ENCODE data around the gene ANKRD39.

GRCh38 chr2:96906729-96907114 is 48.9 kb upstream of the ANKRD39 start:
- TF ChIP-seq CTCF (IDR thresholded peaks at IDR 0.05) = no peak
- TF ChIP-seq POLR2AphosphoS5 (IDR thresholded peaks at IDR 0.05; ENCODE audit: low read depth, low read length) = no peak
